Pancreas (tissue), 10 donors: ENCODE results near the gene MRPL55. TPM values are rescaled to one million over a fixed set of nuclear protein-coding genes. Genes with fewer than 3 reads are reported as not detected.
A peak's percentile ranks its signal among the peaks of the same experiment; 100 is the strongest.

Source experiments
- ATAC-seq, 4 donors: fragments of 200-7000 bp; cut with Tn5 transposase; one replicate each; pipeline versions ENCODE4 v1.8.0 to v1.9.1; 2020; ENCODE audit warnings: mild to moderate bottlenecking in 4 of 4, moderate library complexity in 4 of 4
- DNase-seq, 6 donors: peaks; one replicate each; pipeline ENCODE4 v3.0.0-alpha.2; 2020
- FAIRE-seq: peaks from 2 replicates; lab custom pipeline; 2012; peaks lifted over from hg19 to GRCh38; lab: Jason Lieb, UNC
- H3K27ac ChIP-seq, 4 donors: fragments of 200-600 bp; sonication (generic); 1 replicate in 3 of 4; 2 replicates in 1 of 4; pipeline versions ENCODE4 v1.5.0 to v1.8.0; 2020
- H3K27me3 ChIP-seq, 4 donors: fragments of 200-600 bp; one replicate each; pipeline ENCODE4 v1.8.0; 2021
- H3K36me3 ChIP-seq, 3 donors: fragments of 200-600 bp; sonication (generic) in 1 of 3; one replicate each; pipeline versions ENCODE4 v1.5.0 to v1.8.0; 2020 to 2021
- H3K4me1 ChIP-seq, 3 donors: fragments of 200-600 bp; one replicate each; pipeline ENCODE4 v1.8.0; 2021
- H3K4me3 ChIP-seq, 4 donors: fragments of 200-600 bp; sonication (generic) in 2 of 4; one replicate each; pipeline versions ENCODE4 v1.5.0 to v1.8.0; 2020 to 2021
- H3K9me3 ChIP-seq, 4 donors: fragments of 200-600 bp; one replicate each; pipeline ENCODE4 v1.8.0; 2021
- WGBS, 2 donors: extraction: QIAGEN DNeasy Blood & Tissue Kit; methylation state at CpG; one replicate each; pipeline ENCODE4 v1.1.7; 2013; 5-methylcytosine and 5-hydroxymethylcytosine counted together
- intact Hi-C, 3 donors: fragments of 100-400 bp; cut with DNase I; formaldehyde crosslinking; loops; one replicate each; pipeline versions ENCODE4 v1.11.1 to v1.14.2; 2022
- polyA plus RNA-seq, 2 donors: library from polyadenylated mRNA; stranded (reverse); fragments of 200-250 nt; gene quantifications; one replicate each; pipeline ENCODE4 v1.2.3, GENCODE V29; 2013
- total RNA-seq, 6 donors: library from RNA; stranded (reverse); fragmentation: NEBNext Ultra II Directional in 4 of 6; extraction: Animal tissue kit (Norgen Biotek cat#: 25700) in 4 of 6; gene quantifications; one replicate each; pipeline versions ENCODE4 v1.2.1 to v1.2.4, GENCODE V29; 2021 to 2023
- TF ChIP-seq, protein P1 (sequence below), 4 donors: fragments of 200-600 bp; sonication (generic) in 3 of 4; IDR thresholded peaks; one replicate each; pipeline versions ENCODE4 v1.5.0 to v1.8.0; 2021; ENCODE audit warnings: antibody characterized with exemption in 4 of 4
- donor health status: healthy with polysubstance abuse.
- donor health status: DM: no; HTN: no; CAD: no; lungs with moderate emphysema.
- donor health status: DM: no; HTN: no; CAD: no.
- donor health status: control.
- donor health status: control.
- donor health status: Bipolar disorder and iron deficiency.
- donor health status: DM: yes; HTN: yes; CAD: no.
- donor health status: DM: no; HTN: no; CAD: no.
- donor health status: DM: no; HTN: no; CAD: no.
- donor health status: DM: yes; HTN: yes; CAD: no.

MRPL55 gene
- total and polyA plus RNA-seq, 8 donors = 18.1 to 113 (median 24.0) TPM

DNA sequence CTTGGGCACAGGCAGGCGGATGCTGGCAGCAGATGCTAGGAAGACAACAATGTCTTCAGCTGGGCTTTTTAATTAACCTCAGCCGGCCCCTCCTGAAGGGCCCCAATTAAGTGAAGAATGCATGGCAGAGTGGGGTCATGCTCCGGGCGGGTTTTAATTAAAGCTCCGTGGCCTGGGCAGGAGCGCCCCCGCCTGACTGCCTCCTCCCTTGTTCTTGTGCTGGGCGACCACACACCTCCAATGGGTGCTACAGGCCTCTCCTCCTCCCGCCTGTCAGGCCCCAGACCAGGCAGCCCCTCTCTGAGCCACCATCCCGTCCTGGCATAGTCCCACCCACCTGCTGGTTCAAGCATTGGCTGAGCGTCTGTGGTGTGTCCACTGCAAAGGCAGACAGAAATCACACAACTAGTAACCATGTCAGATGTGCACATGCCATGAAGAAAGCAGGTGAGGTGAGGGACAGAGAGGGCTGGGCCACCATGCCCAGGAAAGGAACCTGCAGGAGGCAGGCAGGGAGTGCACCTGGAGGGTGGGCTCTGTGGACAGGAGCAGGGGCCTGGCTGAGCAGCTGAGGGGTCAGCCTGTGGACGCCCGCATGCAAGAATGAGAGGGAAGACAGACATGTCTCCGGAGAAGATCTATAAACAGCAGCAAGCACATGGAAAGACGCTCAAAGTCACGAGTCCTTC, 35.1 kb downstream of the MRPL55 start:
- Histone ChIP-seq H3K27me3 (no peaks in the 10 kb centered on the region), H3K27ac (no peak overlapping the region), H3K36me3 (no peaks in the 10 kb centered on the region), H3K4me3 (no peak overlapping the region), H3K9me3 (no peaks in the 10 kb centered on the region), H3K4me1 (no peaks in the 10 kb centered on the region)
- intact Hi-C loops = no loop called here
- TF ChIP-seq, protein P1, sequence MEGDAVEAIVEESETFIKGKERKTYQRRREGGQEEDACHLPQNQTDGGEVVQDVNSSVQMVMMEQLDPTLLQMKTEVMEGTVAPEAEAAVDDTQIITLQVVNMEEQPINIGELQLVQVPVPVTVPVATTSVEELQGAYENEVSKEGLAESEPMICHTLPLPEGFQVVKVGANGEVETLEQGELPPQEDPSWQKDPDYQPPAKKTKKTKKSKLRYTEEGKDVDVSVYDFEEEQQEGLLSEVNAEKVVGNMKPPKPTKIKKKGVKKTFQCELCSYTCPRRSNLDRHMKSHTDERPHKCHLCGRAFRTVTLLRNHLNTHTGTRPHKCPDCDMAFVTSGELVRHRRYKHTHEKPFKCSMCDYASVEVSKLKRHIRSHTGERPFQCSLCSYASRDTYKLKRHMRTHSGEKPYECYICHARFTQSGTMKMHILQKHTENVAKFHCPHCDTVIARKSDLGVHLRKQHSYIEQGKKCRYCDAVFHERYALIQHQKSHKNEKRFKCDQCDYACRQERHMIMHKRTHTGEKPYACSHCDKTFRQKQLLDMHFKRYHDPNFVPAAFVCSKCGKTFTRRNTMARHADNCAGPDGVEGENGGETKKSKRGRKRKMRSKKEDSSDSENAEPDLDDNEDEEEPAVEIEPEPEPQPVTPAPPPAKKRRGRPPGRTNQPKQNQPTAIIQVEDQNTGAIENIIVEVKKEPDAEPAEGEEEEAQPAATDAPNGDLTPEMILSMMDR (IDR thresholded peaks at IDR 0.05) = no peak
- FAIRE-seq = no peak
- peak in 3 of 4 donors; percentile 5 to 47 (median 23) for ATAC-seq
- WGBS, 2 donors = 58 to 62% methylated on average over 15 to 16 of the region's 16 CpGs
- peak in 1 of 6 donors; percentile 55 for DNase-seq

DNA sequence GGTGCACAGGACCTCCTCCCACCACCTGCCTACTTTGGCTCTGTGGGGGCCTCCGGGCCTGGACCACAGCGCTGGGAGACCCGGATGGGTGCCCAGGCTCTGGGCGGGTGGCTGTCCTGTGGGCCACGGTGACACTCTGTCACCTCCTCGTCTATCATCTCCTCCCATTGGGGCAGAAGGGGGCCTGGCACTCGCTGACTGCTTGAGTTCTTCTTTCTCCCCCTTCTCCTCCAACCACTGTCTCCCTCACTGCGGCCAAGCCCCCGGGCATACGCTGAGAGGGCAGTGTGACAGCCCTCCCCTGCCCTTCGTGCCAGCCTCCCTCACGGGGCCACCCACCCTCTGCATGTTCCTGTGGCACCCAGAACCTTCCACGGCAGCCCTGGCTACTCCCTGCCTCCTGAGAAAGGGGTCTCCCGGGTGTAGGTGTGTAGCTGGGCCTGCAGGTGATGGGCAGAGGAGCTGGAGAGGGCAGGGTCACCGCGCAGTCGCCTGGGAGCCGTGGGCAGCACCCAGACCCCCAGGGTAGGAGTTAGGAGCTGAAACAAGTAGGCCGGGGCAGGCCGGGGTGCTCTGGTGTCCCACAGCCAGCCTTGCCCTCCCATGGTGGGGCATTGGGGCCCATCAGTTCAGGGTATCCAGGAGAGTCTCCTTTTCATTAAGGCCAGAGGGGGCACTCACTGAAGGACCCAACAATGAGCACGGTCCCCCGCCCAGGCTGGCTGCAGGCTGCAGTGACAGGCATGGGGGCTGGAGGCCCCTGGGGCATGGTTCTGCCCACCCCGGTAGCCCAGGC, 35.8 kb downstream of the MRPL55 start:
- Histone ChIP-seq H3K27me3 (no peaks in the 10 kb centered on the region), H3K9me3 (no peaks in the 10 kb centered on the region), H3K36me3 (no peaks in the 10 kb centered on the region), H3K27ac (no peak overlapping the region), H3K4me3 (no peak overlapping the region), H3K4me1 (no peaks in the 10 kb centered on the region)
- 63 to 66% methylated on average over 20 to 23 of the region's 23 CpGs for WGBS, 2 donors
- FAIRE-seq = no peak
- no peak for ATAC-seq
- TF ChIP-seq, protein P1 (IDR thresholded peaks at IDR 0.05) = no peak
- DNase-seq = peak in 1 of 6 donors; percentile 49
- intact Hi-C loops = no loop called here

DNA sequence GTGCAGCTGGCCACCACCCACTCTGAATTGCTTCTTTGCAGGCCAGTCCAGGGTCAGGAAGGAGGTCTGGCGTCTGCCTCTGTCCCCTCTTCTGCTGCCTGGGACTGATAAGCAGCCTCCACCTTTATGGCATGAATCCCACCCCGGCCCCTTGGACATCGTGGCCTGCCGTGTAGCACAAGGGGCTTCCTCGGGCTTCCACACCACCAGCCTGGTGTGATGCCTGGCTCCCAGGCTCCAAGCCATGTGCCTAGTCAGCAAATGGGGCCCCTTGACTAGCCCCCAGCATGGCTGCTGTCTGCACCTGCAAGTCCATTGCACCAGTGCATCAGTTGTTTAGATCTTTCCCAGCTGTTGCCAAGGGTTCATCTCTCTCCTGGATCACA, 36.4 kb downstream of the MRPL55 start:
- intact Hi-C loops = no loop called here
- Histone ChIP-seq H3K27me3 (no peaks in the 10 kb centered on the region), H3K9me3 (no peaks in the 10 kb centered on the region), H3K4me1 (no peaks in the 10 kb centered on the region), H3K36me3 (no peaks in the 10 kb centered on the region), H3K4me3 (no peak overlapping the region), H3K27ac (no peak overlapping the region)
- FAIRE-seq (no peak), DNase-seq (peak in 1 of 6 donors; percentile 49), ATAC-seq (peak in 1 of 4 donors; percentile 6)
- 45 to 61% methylated on average over 5 of the region's 5 CpGs for whole genome bisulfite sequencing, 2 donors
- TF ChIP-seq, protein P1 (IDR thresholded peaks at IDR 0.05) = no peak

DNA sequence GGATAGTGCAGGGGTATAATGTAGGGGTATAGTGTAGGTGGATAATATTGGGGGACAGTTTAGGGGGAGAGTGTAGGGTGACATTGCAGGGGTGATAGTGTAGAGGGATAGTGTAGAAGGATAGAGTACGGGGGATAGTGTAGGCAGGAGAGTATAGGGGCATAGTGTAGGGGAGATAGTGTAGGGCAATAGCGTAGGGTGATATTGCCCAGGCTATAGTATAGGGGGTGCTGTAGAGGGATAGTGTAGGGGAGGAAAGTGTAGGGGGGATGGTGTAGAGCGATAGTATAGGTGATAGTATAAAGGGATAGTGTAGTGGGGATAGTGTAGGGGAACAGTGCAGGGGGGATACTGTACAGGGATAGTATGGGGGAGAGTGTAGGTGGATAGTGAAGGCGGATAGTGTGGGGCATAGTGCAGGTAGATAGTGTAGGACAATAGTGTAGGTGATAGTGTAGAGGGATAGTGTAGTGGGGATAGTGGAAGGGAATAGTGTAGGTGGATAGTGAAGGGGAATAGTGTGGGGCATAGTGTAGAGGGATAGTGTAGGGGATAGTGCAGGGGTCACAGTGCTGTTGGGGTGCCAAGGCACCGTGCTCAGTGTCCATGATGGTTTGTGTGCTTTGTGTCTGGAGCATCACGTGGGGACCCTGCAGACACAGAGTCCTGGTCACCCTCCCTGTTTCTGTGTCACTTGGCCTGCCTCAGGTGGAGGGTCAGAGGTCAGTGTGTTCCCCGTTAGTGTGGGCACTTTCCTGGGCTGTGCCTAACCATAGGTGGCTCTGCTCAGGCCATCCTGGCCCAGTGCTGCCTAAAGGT, 37.1 kb downstream of the MRPL55 start:
- ATAC-seq (peak in 1 of 4 donors; percentile 31), FAIRE-seq (no peak)
- TF ChIP-seq, protein P1 (IDR thresholded peaks at IDR 0.05) = no peak

More for the DNA sequence above, 37.1 kb downstream of the MRPL55 start:
- H3K9me3 ChIP-seq = no peaks in the 10 kb centered on the region
- H3K27me3 ChIP-seq = no peaks in the 10 kb centered on the region
- 32 to 43% methylated on average over 7 of the region's 7 CpGs for WGBS, 2 donors
- intact Hi-C loops = no loop called here
- DNase-seq = peak in 1 of 6 donors; percentile 44
- H3K4me1 ChIP-seq = no peaks in the 10 kb centered on the region
- H3K27ac ChIP-seq = no peak overlapping the region
- H3K4me3 ChIP-seq = no peak overlapping the region
- no peaks in the 10 kb centered on the region for H3K36me3 ChIP-seq
